Testis (tissue), 2 donors: ENCODE results near the gene GDPD3.

Experiments used
- CTCF ChIP-seq, 3 experiments: fragments of 450-650 bp in 2 of 3; fragments of 200-600 bp in 1 of 3; sonication (generic) in 1 of 3; IDR thresholded peaks; one replicate each; pipeline ENCODE4 v1.5.1; 2016 to 2019; ENCODE audit warnings: antibody characterized with exemption in 3 of 3, mild to moderate bottlenecking in 2 of 3, moderate library complexity in 1 of 3
- POLR2A ChIP-seq: fragments of 450-650 bp; IDR thresholded peaks from one replicate; pipeline ENCODE4 v1.6.1; 2017; ENCODE audit warnings: antibody characterized with exemption, mild to moderate bottlenecking, moderate library complexity

- TF ChIP-seq CTCF (IDR thresholded peaks at IDR 0.05) (no peak), POLR2A (no peak)
Observed at GRCh38 chr16:30064729-30065101, 48.6 kb downstream of the GDPD3 start.
